Type B pancreatic cell (in vitro differentiated cells): ENCODE measurements around the gene GPR107. TPM values are rescaled to one million over a fixed set of nuclear protein-coding genes. Genes with fewer than 3 reads are reported as not detected.

Source experiments
- DNase-seq: peaks from one replicate; pipeline ENCODE4 v3.0.0; 2021; ENCODE audit warnings: mixed read lengths; ENCODE audit not compliant: unreplicated experiment; ENCODE audit errors: extremely low spot score
- H3K27ac Mint-ChIP-seq: 2 replicates; pipeline ENCODE4 v1.8.0; 2021; ENCODE audit warnings: mild to moderate bottlenecking, mixed read lengths
- H3K27me3 Mint-ChIP-seq: 2 replicates; pipeline ENCODE4 v1.8.0; 2021; ENCODE audit warnings: mixed read lengths
- H3K36me3 Mint-ChIP-seq: 2 replicates; pipeline ENCODE4 v1.8.0; 2021; ENCODE audit warnings: mixed read lengths
- H3K4me1 Mint-ChIP-seq: one replicate; pipeline ENCODE4 v1.8.0; 2021; ENCODE audit warnings: mixed read lengths; ENCODE audit not compliant: unreplicated experiment
- H3K4me3 Mint-ChIP-seq: 2 replicates; pipeline ENCODE4 v1.8.0; 2021; ENCODE audit warnings: mild to moderate bottlenecking, mixed read lengths
- H3K9me3 Mint-ChIP-seq: 2 replicates; pipeline ENCODE4 v1.8.0; 2021; ENCODE audit warnings: mixed read lengths
- CTCF ChIP-seq: fragments of 200-600 bp; sonication (generic); conservative IDR thresholded peaks from 2 replicates; pipeline ENCODE4 v1.5.0; 2021; ENCODE audit warnings: antibody characterized with exemption, mild to moderate bottlenecking
- total RNA-seq: library from RNA; stranded (reverse); gene quantifications from 2 replicates; pipeline ENCODE4 v1.2.1, GENCODE V29; 2021; ENCODE audit warnings: low replicate concordance

The GPR107 gene
- total RNA-seq, 1 donor from 2014 or later: 43.6 TPM

GRCh38 chr9:130116346-130116745 is 62.6 kb downstream of the GPR107 start:
- DNase-seq: no peak
- H3K9me3 Mint-ChIP-seq: no peaks in the 10 kb centered on the region
- H3K4me3 Mint-ChIP-seq: no peak overlapping the region
- no peak for TF ChIP-seq CTCF
- H3K27me3 Mint-ChIP-seq: no peaks in the 10 kb centered on the region
- H3K36me3 Mint-ChIP-seq: peaks cover 9% of the 10 kb centered on the region
- no peak overlapping the region for H3K27ac Mint-ChIP-seq
- H3K4me1 Mint-ChIP-seq: peaks cover 13% of the 10 kb centered on the region

- H3K4me3 Mint-ChIP-seq: no peak overlapping the region
- H3K36me3 Mint-ChIP-seq: peaks cover 9% of the 10 kb centered on the region
- no peak for DNase-seq
- TF ChIP-seq CTCF: no peak
- H3K9me3 Mint-ChIP-seq: no peaks in the 10 kb centered on the region
- peaks cover 13% of the 10 kb centered on the region for H3K4me1 Mint-ChIP-seq
- H3K27ac Mint-ChIP-seq: no peak overlapping the region
- H3K27me3 Mint-ChIP-seq: no peaks in the 10 kb centered on the region
These were observed 63.7 kb downstream of the GPR107 start for GRCh38 chr9:130117376-130117775.

- Mint-ChIP-seq H3K9me3 (no peaks in the 10 kb centered on the region), H3K4me1 (peaks cover 13% of the 10 kb centered on the region), H3K4me3 (no peak overlapping the region), H3K27me3 (no peaks in the 10 kb centered on the region), H3K36me3 (peaks cover 9% of the 10 kb centered on the region), H3K27ac (no peak overlapping the region)
- TF ChIP-seq CTCF: no peak
- DNase-seq: no peak
These were observed 64.3 kb downstream of the GPR107 start for GRCh38 chr9:130117816-130118632.

- no peak for TF ChIP-seq CTCF
- Mint-ChIP-seq H3K27ac (peak overlapping the region; percentile 13), H3K27me3 (no peaks in the 10 kb centered on the region), H3K4me3 (no peak overlapping the region), H3K4me1 (peaks cover 14% of the 10 kb centered on the region), H3K36me3 (peaks cover 9% of the 10 kb centered on the region), H3K9me3 (no peaks in the 10 kb centered on the region)
- no peak for DNase-seq
These were observed 65.3 kb downstream of the GPR107 start for GRCh38 chr9:130118841-130119518.

- no peak for TF ChIP-seq CTCF
- no peak overlapping the region for H3K4me3 Mint-ChIP-seq
These were observed 66.0 kb downstream of the GPR107 start for GRCh38 chr9:130119519-130120298.

More at GRCh38 chr9:130119519-130120298, 66.0 kb downstream of the GPR107 start:
- no peak for DNase-seq
- peaks cover 9% of the 10 kb centered on the region for H3K36me3 Mint-ChIP-seq
- H3K27me3 Mint-ChIP-seq: no peaks in the 10 kb centered on the region
- H3K27ac Mint-ChIP-seq: no peak overlapping the region
- H3K4me1 Mint-ChIP-seq: peaks cover 17% of the 10 kb centered on the region
- no peaks in the 10 kb centered on the region for H3K9me3 Mint-ChIP-seq
